CD8-positive, alpha-beta memory T cell (primary cell): ENCODE results near the gene FAM163A. TPM values are rescaled to one million over a fixed set of nuclear protein-coding genes. Genes with fewer than 3 reads are reported as not detected.

Source experiments
- CTCF ChIA-PET: fragments of 350-600 bp; sonication (Branson Sonifier 250); formaldehyde crosslinking; loops from one replicate; lab custom pipeline; 2021; ENCODE audit warnings: antibody characterized with exemption; lab: Charles Lee
- POLR2A ChIA-PET: fragments of 350-600 bp; sonication (Branson Sonifier 250); formaldehyde crosslinking; loops from one replicate; lab custom pipeline; 2021; ENCODE audit warnings: antibody characterized with exemption; lab: Charles Lee
- DNase-seq, 5 donors: peaks; one replicate each; pipeline versions ENCODE4 v3.0.0 to v3.0.0-alpha.2; 2020 to 2022; ENCODE audit warnings: mixed read lengths in 1 of 5
- H3K27ac ChIP-seq: one replicate; pipeline ENCODE4 v1.7.0; 2013; ENCODE audit warnings: low read depth, mild to moderate bottlenecking, low read length, moderate library complexity
- H3K27me3 ChIP-seq: 2 replicates; pipeline ENCODE4 v1.7.0; 2013; ENCODE audit warnings: low read length, mild to moderate bottlenecking; ENCODE audit not compliant: insufficient read depth, poor library complexity, severe bottlenecking
- H3K36me3 ChIP-seq: 2 replicates; pipeline ENCODE4 v1.7.0; 2013; ENCODE audit warnings: mild to moderate bottlenecking, low read length, moderate library complexity; ENCODE audit not compliant: insufficient read depth
- H3K4me1 ChIP-seq: 2 replicates; pipeline ENCODE4 v1.7.0; 2013; ENCODE audit warnings: mild to moderate bottlenecking, low read length, moderate library complexity; ENCODE audit not compliant: insufficient read depth
- H3K4me3 ChIP-seq: 2 replicates; pipeline ENCODE4 v1.7.0; 2013; ENCODE audit warnings: mild to moderate bottlenecking, low read length
- H3K9me3 ChIP-seq: 2 replicates; pipeline ENCODE4 v1.7.0; 2013; ENCODE audit warnings: mild to moderate bottlenecking, low read length
- H3K27ac Mint-ChIP-seq, 8 donors: one replicate each; pipeline ENCODE4 v1.8.0; 2020 to 2021; ENCODE audit warnings: mixed read lengths in 8 of 8, mild to moderate bottlenecking in 6 of 8, inconsistent platforms in 3 of 8, moderate library complexity in 3 of 8
- H3K27me3 Mint-ChIP-seq, 2 donors: one replicate each; pipeline ENCODE4 v1.8.0; 2020 to 2021; ENCODE audit warnings: mixed read lengths in 2 of 2, mild to moderate bottlenecking in 1 of 2, moderate library complexity in 1 of 2
- H3K36me3 Mint-ChIP-seq, 3 donors: one replicate each; pipeline ENCODE4 v1.8.0; 2020 to 2021; ENCODE audit warnings: mixed read lengths in 3 of 3, inconsistent platforms in 1 of 3, mild to moderate bottlenecking in 1 of 3
- H3K4me1 Mint-ChIP-seq, 3 donors: one replicate each; pipeline ENCODE4 v1.8.0; 2020 to 2021; ENCODE audit warnings: mixed read lengths in 3 of 3, inconsistent platforms in 1 of 3, mild to moderate bottlenecking in 1 of 3
- H3K4me3 Mint-ChIP-seq, 7 donors: one replicate each; pipeline ENCODE4 v1.8.0; 2020 to 2021; ENCODE audit warnings: mixed read lengths in 7 of 7, mild to moderate bottlenecking in 6 of 7, moderate library complexity in 4 of 7, inconsistent platforms in 2 of 7
- H3K9me3 Mint-ChIP-seq, 5 donors: one replicate each; pipeline ENCODE4 v1.8.0; 2020 to 2022; ENCODE audit warnings: mixed read lengths in 5 of 5, mild to moderate bottlenecking in 3 of 5, moderate library complexity in 2 of 5, inconsistent platforms in 1 of 5
- polyA plus RNA-seq: library from polyadenylated mRNA; unstranded; fragments of 300-500 nt; fragmentation: Illumina TruSeq; gene quantifications from one replicate; pipeline ENCODE4 v1.2.3, GENCODE V29; 2021
- total RNA-seq, 2 experiments: library from RNA; stranded (reverse); gene quantifications; one replicate each; pipeline ENCODE4 v1.2.3, GENCODE V29; 2021

Gene FAM163A
- total and polyA plus RNA-seq, 3 experiments from 2014 or later = not detected

DNA sequence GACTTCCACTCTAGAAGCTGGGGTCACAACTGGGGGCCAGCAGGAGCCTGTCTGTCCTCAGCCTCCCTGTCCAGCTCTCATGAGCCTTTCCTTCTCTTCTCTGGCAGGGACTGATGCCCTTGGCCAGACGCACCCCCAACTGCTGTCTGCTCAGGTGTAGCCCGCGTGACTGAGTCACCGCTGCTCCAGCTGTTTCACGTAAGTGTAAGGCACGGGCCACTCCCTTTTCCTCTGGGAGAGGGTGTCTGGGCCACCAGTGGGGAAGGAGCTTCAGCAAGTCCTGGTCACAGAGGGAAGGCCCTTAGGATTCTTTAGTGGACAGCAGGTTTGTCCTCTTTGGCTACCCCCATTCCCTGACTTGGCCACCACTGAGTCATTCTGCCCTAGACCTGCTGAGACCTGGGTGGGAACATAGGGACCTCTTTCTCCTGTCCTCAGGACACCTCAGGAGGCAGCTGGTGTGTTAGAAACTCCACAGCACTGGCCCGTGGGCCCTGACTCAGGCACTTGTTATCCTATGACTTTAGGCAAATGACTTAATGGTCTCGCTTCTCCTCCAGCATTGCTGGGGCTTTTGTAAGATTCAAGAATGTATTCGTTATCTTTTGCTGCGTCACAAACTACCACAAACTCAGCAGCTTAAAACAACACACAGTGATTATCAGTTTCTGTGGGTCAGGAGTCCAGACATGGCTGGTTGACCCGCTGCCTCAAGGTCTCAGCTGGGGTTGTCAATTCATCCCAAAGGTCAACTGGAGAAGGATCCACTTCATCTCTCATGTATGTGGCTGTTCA lies 64.8 kb downstream of the FAM163A start:
- Histone ChIP-seq H3K4me3 (no peak overlapping the region), H3K27me3 (no peaks in the 10 kb centered on the region), H3K36me3 (no peaks in the 10 kb centered on the region), H3K4me1 (peaks cover 3% of the 10 kb centered on the region), H3K27ac (no peak overlapping the region), H3K9me3 (no peaks in the 10 kb centered on the region)
- H3K9me3 Mint-ChIP-seq = no peaks in the 10 kb centered on the region
- H3K36me3 Mint-ChIP-seq = no peaks in the 10 kb centered on the region
- ChIA-PET CTCF (interaction anchor here (2.4 to 4.4 kb wide), 4 partner anchors 7 to 102 kb away, joined by 19 to 62 read pairs (median 25); no protein-coding TSS in a partner anchor), POLR2A (no interaction called here)
- no peaks in the 10 kb centered on the region for H3K4me1 Mint-ChIP-seq
- no peak overlapping the region for H3K27ac Mint-ChIP-seq
- no peak for DNase-seq
- H3K4me3 Mint-ChIP-seq = no peak overlapping the region
- peaks cover 15 to 23% of the 10 kb centered on the region in 2 donors for H3K27me3 Mint-ChIP-seq

DNA sequence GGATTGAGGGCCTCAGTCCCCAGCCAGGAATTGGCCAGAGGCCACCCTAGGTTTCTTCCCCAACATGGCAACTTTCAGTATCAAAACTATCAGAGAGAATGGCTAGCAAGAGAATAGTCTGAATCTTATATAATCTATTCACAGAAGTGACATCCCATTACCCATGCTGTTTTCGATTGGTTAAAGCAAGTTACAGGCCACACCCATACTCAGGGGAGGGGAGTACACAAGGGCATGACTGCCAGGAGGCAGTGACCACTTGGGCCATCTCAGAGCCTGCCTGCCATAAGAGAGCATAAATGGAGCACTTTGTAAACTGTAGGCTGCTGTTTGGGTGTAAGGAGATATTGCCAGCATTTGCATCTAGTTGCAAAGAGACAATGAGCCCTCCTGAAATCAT lies 65.4 kb downstream of the FAM163A start:
- no peak for DNase-seq
- POLR2A ChIA-PET = no interaction called here

DNA sequence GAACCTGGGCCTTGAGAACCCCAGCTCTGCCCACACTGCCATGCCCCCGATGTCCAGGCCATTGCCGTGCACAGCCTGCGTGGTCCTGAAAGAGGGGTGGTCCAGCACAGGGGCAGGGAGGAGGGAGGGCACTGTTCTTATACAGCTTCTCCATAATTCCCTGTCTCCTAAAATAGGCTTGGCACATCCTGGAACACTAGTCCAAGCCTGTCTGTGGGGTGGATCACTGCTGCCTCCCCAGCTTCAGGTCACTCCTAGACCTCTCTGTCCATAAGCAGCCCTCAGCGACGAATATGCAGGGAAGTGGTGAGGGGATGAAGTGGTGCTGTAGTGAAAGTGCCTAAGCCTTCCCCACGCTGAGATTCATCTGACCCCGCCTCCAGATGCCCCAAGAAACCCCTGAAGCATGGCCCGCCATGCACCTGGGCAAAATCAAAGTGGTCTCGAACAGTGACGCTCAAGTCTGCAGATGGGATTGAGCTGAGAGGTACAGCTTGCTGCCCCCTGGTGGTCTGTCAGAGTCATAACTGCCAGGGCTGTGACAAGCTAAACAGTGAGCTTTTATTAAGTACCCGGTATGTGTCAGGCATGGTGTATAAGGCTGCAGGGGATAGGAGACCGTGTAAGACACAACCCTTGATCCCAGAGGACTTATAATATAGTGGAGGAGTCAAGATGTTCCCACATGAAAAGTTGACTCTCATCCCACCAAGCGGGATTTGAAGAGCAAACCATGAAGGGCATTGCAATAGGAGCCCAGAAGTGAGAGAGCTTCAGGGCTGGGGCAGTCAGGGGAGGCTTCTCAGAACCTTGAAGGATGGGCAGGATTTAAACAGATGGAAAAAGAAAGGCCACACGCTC lies 66.6 kb downstream of the FAM163A start:
- DNase-seq = peak; percentile 48 to 74 (median 64)
- H3K9me3 ChIP-seq = no peaks in the 10 kb centered on the region
- peak overlapping the region in 2 of 8 donors; percentile 19 to 69 for H3K27ac Mint-ChIP-seq
- H3K4me1 ChIP-seq = peaks cover 10% of the 10 kb centered on the region
- POLR2A ChIA-PET = interaction anchor here (0.5 kb wide), 1 partner anchor 547 kb away, joined by 3 read pairs; no protein-coding TSS in a partner anchor
- H3K27me3 Mint-ChIP-seq = peaks cover 11 to 23% of the 10 kb centered on the region in 2 donors
- peaks cover 5 to 8% (median 6%) of the 10 kb centered on the region in 3 donors for H3K4me1 Mint-ChIP-seq
- CTCF ChIA-PET = interaction anchor here (0.6 to 4.4 kb wide), 26 partner anchors 9 to 731 kb away, joined by 3 to 62 read pairs (median 4); no protein-coding TSS in a partner anchor
- no peaks in the 10 kb centered on the region for H3K36me3 Mint-ChIP-seq
- peak overlapping the region in 2 of 7 donors; percentile 7 to 30 for H3K4me3 Mint-ChIP-seq
- H3K36me3 ChIP-seq = no peaks in the 10 kb centered on the region
- no peaks in the 10 kb centered on the region for H3K27me3 ChIP-seq
- no peak overlapping the region for H3K4me3 ChIP-seq
- no peaks in the 10 kb centered on the region for H3K9me3 Mint-ChIP-seq
- no peak overlapping the region for H3K27ac ChIP-seq

More for the DNA sequence above, 65.4 kb downstream of the FAM163A start:
- no peaks in the 10 kb centered on the region for H3K4me1 Mint-ChIP-seq
- no peak overlapping the region for H3K27ac Mint-ChIP-seq
- peaks cover 15 to 23% of the 10 kb centered on the region in 2 donors for H3K27me3 Mint-ChIP-seq
- H3K36me3 ChIP-seq = no peaks in the 10 kb centered on the region
- H3K36me3 Mint-ChIP-seq = no peaks in the 10 kb centered on the region
- peaks cover 3% of the 10 kb centered on the region for H3K4me1 ChIP-seq
- no peak overlapping the region for H3K27ac ChIP-seq
- CTCF ChIA-PET = interaction anchor here (1.5 to 4.4 kb wide), 7 partner anchors 10 to 103 kb away, joined by 4 to 62 read pairs (median 19); no protein-coding TSS in a partner anchor
- no peaks in the 10 kb centered on the region for H3K9me3 ChIP-seq
- no peaks in the 10 kb centered on the region for H3K27me3 ChIP-seq
- no peaks in the 10 kb centered on the region for H3K9me3 Mint-ChIP-seq
- no peak overlapping the region for H3K4me3 Mint-ChIP-seq
- H3K4me3 ChIP-seq = no peak overlapping the region

DNA sequence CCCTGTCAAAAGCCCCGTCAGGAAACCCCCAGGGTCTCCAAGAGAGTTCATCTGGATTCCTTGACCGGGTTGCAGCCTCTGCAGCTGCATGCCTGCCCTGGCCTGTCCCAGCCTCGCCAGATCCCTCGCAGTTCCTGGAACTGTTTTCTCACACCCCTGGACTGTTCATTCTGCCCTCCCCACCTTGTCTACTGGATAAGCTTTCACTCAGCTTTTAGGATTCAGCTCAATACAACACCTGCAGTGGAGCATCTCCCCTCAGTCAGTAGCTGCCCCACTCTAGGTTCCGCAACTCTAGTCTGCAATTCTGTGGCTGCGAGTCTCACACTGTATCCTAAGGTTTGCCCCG lies 67.2 kb downstream of the FAM163A start:
- peaks cover 11 to 14% (median 12%) of the 10 kb centered on the region in 3 donors for H3K4me1 Mint-ChIP-seq
- CTCF ChIA-PET = interaction anchor here (0.6 to 4.4 kb wide), 26 partner anchors 8 to 732 kb away, joined by 3 to 62 read pairs (median 4); no protein-coding TSS in a partner anchor
- Histone ChIP-seq H3K4me3 (no peak overlapping the region), H3K36me3 (no peaks in the 10 kb centered on the region), H3K9me3 (no peaks in the 10 kb centered on the region), H3K4me1 (peaks cover 13% of the 10 kb centered on the region), H3K27me3 (no peaks in the 10 kb centered on the region), H3K27ac (no peak overlapping the region)
- POLR2A ChIA-PET = interaction anchor here (0.5 kb wide), 1 partner anchor 547 kb away, joined by 3 read pairs; no protein-coding TSS in a partner anchor
- H3K27me3 Mint-ChIP-seq = peaks cover 15 to 23% of the 10 kb centered on the region in 2 donors
- H3K9me3 Mint-ChIP-seq = peaks cover 0 to 1% (median 0%) of the 10 kb centered on the region in 5 donors
- no peak overlapping the region for H3K4me3 Mint-ChIP-seq
- H3K36me3 Mint-ChIP-seq = no peaks in the 10 kb centered on the region
- no peak for DNase-seq
- H3K27ac Mint-ChIP-seq = no peak overlapping the region

DNA sequence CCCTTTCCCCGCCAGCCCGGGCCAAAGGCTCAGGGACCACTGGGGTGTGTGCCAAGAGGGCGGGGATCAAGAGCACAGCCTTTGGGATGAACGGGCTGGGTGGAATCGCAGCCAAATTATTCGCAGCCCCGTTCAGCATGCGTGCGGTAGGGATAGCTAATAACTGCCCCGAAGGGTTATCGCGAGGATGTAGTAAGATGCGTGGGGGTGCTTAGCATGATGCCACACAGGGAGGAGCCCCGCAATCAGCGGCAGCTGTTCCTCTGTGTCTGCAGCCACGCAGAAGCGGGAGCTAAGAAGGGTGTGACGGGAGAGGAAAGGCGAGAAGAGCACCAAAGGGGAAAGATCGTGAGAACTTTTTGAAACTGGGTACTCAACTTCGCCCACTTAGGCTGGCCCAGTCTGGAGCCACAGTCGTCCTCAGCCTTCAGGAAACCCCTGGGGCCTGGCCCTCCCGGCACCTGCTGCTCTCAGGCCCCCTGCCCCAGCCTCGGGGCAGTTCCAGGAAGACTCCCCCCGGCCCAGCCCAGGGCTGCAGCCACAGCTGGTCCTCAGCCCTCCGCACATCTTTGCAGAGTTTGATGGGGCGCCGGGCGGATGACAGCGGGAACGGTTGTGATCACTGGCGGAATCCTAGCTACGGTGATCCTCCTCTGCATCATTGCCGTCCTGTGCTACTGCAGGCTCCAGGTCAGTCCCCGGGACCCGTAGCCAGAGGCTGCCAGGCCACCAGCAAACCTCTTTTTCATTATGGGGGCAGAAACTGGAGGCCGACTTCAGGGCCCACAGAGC lies 69.6 kb downstream of the FAM163A start:
- Mint-ChIP-seq H3K4me3 (no peak overlapping the region), H3K27me3 (peaks cover 15 to 16% of the 10 kb centered on the region in 2 donors), H3K36me3 (no peaks in the 10 kb centered on the region), H3K27ac (no peak overlapping the region), H3K4me1 (peaks cover 15 to 22% (median 16%) of the 10 kb centered on the region in 3 donors), H3K9me3 (peaks cover 0 to 1% (median 0%) of the 10 kb centered on the region in 5 donors)
- Histone ChIP-seq H3K9me3 (no peaks in the 10 kb centered on the region), H3K4me3 (no peak overlapping the region), H3K4me1 (peaks cover 20% of the 10 kb centered on the region), H3K36me3 (no peaks in the 10 kb centered on the region), H3K27me3 (no peaks in the 10 kb centered on the region), H3K27ac (no peak overlapping the region)
- CTCF ChIA-PET = interaction anchor here (2.2 to 4.2 kb wide), 3 partner anchors 9 to 107 kb away, joined by 4 to 70 read pairs (median 6); no protein-coding TSS in a partner anchor
- POLR2A ChIA-PET = no interaction called here
- DNase-seq = no peak

DNA sequence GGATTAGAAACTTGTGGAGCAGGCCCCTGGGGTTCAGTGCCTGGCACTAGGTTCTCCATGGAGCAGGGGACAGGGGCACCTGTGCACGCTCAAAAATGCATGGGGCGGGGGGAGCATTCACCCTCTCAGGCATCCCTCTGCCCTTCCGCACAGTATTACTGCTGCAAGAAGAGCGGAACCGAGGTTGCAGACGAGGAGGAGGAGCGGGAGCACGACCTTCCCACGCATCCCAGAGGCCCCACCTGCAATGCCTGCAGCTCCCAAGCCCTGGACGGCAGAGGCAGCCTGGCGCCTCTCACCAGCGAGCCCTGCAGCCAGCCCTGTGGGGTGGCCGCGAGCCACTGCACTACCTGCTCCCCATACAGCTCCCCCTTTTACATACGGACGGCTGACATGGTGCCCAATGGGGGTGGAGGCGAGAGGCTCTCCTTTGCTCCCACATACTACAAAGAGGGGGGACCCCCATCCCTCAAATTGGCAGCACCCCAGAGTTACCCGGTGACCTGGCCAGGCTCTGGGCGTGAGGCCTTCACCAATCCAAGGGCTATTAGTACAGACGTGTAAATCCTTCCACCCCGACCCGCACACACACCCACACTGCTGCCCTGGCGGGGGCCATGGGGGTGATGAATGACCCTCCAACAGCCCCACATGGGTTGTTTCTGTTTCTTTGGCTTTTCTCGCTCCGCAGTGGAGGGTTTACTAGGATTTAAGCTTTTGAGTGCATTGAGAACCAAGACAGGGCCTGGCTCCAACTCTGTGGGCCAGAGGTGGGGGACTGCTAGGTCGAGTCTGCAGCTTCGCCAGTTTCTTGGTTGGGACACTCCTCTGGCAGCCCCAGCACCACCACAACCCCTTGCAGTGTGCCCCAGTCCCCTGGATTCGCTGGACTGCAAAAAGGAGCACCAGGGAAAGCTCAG lies 70.8 kb downstream of the FAM163A start:
- H3K4me3 Mint-ChIP-seq = peak overlapping the region; percentile 90 to 99 (median 95)
- Histone ChIP-seq H3K27me3 (no peaks in the 10 kb centered on the region), H3K9me3 (no peaks in the 10 kb centered on the region), H3K4me3 (peak overlapping the region; percentile 78), H3K27ac (no peak overlapping the region), H3K36me3 (no peaks in the 10 kb centered on the region), H3K4me1 (peaks cover 20% of the 10 kb centered on the region)
- no peaks in the 10 kb centered on the region for H3K36me3 Mint-ChIP-seq
- POLR2A ChIA-PET = interaction anchor here (0.5 to 1.7 kb wide), 2 partner anchors 69 to 734 kb away, joined by 3 to 7 read pairs; partner anchors contain the start of gene TOR1AIP1
- H3K4me1 Mint-ChIP-seq = peaks cover 15 to 22% (median 16%) of the 10 kb centered on the region in 3 donors
- peaks cover 16% of the 10 kb centered on the region in 2 donors for H3K27me3 Mint-ChIP-seq
- H3K27ac Mint-ChIP-seq = peak overlapping the region in 4 of 8 donors; percentile 16 to 94 (median 79)
- DNase-seq = peak in 1 of 5 donors; percentile 10
- peaks cover 0 to 1% (median 0%) of the 10 kb centered on the region in 5 donors for H3K9me3 Mint-ChIP-seq
- CTCF ChIA-PET = interaction anchor here (1.0 to 4.2 kb wide), 31 partner anchors 7 to 1281 kb away, joined by 3 to 70 read pairs (median 5); partner anchors contain the start of genes TOR1AIP1 and TOR3A
